Measurements from ENCODE around the gene NPAS1.
A peak's percentile ranks its signal among the peaks of the same experiment; 100 is the strongest.

Gene NPAS1

DNA sequence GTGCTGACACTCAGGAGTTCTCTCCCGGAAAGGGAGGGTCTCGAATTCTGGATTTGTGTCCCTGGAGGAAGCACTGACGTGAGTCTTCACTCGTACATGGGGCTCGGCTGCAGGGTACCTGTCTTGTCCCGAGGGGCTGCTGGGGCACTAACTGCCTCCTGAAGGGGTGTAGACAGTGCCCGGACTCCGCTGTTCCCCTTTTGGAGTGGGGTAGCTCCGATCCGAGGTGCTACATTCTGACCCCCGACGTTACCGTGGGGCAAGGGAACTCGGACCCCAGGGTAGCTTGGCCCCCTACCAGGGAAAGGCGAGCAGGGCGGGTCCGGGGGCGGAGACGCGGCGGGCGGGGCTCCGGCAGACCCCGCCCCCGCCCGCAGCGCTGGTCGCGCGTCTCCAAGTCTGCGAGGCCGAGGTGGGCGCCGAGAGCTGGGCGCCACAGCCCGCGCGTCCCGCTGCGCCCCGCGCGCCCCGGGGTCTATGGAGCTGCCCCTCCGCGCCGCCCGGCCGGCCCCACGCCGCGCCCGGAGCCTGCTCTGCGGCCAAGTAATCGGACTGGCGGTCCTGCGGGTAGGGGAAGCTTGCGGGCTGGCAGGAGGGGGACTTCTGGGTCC is at the start of gene NPAS1:
Gene NPAS1 (plus strand): TSS at position 407 of the 611 bp plus-strand sequence. CDS start 1,211 bp downstream, outside the sequence.
- DNase-seq (ENCODE audit: low spot score): peak; percentile 86

DNA sequence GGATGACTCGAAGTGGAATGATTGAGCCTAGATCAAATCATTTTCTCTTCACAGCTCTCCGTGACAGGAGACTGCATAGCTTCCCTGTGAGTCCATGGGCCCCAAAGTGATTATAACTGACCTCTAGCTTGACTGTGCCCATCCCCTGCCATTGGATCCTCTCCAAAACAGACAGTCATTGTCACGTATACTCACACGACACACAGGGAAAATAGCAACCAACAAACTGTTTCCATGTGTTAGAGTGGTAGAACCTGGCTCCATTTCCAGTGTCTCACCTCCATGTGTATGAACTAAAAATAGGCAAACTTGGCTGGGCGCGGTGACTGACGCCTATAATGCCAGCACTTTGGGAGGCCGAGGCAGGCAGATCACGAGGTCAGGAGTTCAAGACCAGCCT is 48.8 kb upstream of the NPAS1 start:
- no peak for DNase-seq (ENCODE audit: low spot score)

DNA sequence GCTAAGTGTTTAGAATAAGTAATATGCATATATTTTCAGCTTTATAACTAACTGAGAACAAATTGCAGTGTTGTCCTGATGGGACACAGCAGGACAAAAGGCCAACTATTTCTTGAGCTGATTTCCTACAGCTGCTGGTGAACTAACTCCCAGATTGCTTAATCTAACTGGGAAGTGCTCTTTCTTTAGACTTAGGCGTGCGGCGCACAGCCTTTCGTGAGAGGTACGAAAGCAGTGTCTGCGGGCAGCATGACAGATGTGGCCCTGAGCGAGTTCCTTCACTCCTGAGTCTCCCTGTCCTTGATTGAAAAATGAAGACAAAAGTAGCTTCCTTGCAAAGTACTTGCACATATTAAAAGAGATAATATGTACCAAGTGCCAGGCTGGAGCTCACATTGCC is 47.3 kb upstream of the NPAS1 start:
- DNase-seq (ENCODE audit: low spot score): no peak

DNA sequence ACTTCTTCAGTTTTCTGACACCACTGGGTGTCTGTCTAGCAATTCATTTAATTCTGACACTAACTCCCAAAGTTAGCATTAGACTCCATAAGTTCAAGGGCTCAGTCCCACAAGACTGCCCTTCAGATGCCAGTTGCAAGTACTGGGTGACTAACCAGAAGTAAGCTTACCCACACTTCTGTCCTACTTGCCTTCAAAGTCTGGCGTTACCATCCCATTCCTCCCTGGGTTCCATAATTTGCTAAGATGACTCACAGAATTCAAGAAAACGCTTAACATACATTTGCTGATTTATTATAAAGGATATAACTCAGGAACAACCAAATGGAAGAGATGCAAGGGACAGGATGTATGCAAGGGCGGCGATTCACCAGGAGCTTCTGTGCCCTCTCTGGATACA is 45.5 kb upstream of the NPAS1 start:
- no peak for DNase-seq (ENCODE audit: low spot score)

DNA sequence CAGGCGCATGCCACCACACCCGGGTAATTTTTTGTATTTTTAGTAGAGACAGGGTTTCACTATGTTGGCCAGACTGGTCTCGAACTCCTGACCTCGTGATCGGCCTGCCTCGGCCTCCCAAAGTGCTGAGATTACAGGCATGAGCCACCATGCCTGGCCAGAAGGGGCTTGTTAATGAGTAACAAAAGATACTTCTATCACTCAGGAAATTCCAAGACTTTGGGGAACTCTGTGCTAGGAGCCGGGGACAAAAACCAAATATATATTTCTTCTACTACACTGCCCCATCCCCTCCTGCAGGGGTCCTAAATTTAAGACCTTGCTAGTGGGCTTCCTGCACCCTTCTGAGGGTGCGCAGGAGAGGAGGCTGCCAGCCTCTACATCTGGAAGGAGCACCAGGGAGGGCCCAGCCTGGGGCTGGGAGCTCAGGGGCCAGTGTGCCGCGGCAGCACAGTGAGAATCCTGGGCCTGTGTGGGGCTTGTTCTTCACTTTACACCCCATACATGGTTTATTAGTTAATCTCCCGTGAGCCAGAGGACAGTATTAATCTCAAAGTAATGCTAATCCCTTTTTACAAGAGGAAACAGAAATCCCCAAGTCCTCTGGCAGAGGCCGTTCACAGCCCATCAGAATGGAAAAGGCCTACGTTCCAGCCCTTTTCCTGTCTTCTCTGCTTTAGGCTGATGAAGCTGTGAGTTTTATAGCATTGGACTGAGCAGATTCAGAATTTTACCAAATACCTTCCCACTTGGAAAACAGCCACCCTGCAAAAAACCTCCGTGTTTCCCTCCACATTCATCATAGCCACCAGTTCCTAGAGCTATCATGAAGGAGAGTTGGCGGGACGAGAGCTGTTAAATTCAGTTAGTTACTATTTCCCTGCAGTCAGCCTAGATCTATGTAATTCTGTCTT is 44.4 kb upstream of the NPAS1 start:
- no peak for DNase-seq (ENCODE audit: low spot score)

DNA sequence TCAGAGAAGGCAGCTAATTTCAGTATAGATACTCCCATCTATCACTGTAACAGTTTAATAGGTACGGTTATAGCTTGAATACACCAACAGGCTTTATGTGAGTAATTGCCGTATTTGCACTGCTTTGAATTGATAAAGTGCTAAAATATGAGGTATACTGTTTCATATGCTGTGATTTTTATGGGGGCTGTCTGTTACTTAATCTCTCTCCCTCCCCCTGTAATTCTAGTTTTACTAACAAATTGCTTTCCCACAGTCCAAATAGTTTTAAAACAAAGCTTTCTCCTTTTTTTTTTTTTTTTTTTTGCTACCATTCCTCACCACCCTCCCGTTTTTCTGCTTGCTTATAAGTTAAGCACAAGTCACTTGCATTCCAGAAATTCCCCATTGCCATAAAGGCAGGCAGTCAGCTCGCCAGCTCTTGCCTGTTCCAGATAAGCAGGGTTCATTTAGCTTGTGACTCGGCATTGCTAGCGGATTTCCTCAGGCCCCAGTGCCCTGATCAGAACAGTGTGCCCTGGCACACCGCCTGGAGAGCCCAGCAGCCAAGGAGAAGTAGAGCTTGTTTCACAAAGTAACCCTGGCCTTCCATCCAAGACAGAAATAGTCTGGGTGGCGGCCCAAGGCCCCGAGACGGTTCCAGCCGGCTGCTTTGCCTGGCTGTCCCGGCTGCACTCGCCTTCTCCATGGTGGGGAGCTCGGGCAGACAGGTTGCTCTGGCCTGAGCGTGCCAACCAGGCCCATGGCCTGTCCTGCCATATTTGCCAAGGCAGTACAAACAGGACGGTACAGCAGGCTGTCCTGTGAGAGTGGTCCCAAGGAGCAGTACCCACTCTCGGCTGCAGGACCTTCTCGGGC is 43.5 kb upstream of the NPAS1 start:
- DNase-seq (ENCODE audit: low spot score): peak; percentile 69

DNA sequence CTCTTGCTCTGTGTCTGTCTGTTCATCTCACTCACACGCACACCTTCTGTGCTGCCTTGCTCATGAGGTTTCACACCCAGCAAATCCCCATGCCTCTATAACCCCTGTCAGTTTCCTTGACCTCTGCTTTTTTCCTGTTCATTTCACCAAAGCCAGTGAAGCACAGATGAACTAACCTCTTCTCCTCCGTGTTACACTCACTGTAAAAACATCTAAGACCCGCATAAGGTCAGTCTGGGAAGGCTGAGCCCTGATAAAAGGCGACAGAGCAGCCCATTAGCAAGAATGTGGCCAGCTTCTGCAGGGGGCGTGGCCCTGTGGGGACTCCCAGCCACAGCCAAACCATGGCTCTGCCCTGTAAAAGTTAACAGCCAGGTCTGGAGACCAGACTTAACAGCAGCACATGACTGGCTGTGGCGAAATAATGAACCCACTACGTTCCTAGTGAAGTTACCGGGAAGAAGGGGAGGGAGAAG is 42.8 kb upstream of the NPAS1 start:
- DNase-seq (ENCODE audit: low spot score): peak; percentile 65

GRCh38 chr19:46977548-46977947 is 42.1 kb upstream of the NPAS1 start:
- no peak for DNase-seq (ENCODE audit: low spot score)

DNA sequence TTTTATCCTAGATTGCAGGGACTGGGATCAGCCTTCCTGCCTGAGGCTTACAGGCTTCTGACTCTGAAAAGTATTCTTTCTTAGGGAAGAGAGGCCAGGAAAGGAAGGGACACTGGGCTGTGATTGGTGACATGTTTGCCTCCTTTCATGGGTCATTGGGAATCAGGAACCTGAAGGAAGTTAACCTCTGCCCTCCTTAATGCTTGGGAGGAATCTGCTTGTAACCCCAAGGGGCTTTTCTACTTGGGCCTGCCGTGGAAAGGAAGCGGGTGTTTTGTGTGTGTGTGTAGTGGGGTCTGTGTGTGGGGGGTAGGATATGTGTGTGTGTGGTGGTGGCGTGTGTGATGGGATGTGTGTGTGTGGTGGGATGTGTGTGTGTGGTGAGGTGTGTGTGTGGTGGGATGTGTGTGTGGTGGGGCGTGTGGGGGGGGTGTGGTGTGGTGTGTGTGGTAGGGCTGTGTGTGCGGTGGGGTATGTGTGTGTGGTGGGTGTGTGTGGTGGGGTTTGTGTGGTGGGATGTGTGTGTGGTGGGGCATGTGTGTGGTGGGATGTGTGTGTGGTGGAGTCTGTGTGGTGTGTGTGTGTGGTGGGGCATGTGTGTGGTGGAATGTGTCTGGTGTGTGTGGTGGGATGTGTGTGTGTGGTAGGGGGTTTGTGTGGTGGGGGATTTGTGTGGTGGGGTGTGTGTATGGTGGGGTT is 41.3 kb upstream of the NPAS1 start:
- no peak for DNase-seq (ENCODE audit: low spot score)

GRCh38 chr19:46979126-46980105 is 40.2 kb upstream of the NPAS1 start:
- DNase-seq (ENCODE audit: low spot score): no peak

- no peak for DNase-seq (ENCODE audit: low spot score)
Measured at GRCh38 chr19:46980761-46981160, 38.9 kb upstream of the NPAS1 start.

DNA sequence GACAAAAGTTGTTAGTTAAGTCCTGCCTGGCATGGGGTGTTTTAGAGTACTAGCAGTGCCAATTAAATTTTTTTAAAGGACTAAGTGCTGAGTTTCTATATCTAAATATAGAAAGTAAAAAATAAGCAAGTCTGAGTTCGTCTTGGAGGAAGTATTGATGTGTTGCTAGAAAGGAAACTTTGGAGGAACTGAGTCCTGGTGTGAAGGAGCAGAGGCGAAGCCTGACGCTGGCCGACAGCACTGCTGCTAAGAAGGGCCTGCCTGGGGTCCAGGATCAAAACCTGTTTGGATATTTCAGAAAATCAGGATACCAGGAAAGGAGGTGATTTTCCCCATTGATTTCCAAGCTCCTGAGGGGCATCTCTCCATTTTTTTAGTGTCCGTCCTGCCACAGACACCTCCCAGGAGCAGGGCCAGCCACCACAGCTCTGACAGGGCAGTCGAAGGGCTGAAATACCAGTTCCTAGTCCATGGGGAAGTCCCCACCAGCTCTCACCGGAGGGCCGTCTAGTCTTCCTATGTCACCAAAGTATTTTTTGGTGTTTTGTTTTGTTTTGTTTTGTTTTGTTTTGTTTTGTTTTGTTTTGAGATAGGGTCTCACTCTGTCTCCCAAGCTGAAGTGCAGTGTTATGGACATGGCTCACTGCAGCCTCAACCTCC is 38.2 kb upstream of the NPAS1 start:
- no peak for DNase-seq (ENCODE audit: low spot score)

- no peak for DNase-seq (ENCODE audit: low spot score)
Measured at GRCh38 chr19:46983097-46983496, 36.5 kb upstream of the NPAS1 start.

DNA sequence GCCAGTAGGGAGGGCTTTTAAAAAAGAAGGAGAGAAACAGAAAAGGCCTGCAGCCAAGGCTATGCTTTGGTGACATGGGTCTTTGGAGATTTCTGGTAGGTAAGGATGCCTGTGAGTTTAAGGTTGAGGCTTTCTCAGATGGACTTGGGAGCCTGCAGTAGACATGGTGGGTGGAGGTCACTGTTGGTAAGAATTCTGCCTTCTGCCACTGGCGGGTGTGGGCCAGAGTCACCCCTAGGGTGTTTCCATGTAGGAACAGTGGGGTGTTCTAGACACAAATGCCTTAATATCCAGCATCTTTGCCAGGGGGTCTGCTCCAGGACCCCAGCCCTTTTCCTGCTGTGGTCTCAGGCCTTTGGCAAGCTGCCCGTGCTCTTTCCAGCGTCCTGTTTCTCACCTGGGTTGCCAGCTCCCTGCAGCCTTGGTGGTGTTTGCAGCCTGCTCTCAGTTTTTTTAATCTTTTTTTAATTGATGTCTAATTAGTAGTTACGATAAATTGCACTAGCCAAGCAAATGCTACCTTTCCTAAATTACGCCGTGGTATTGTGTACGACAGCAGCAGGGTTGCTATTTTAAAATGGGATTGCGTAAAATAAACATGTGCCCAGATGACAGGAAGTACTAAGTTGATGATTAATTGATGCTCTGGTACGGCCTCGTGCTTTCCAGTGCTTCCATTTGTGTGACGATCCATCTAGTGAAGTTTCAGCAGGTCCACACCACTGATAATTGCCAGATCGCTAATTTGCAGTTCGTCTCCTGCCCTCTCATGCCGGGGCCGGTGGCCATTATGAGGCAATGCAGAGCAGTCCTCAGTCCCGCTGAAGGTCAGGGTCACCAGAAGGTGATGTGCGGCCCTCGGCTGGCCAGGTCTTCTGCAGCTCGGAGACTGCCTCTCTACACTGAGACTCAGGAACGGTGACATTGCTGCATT is 35.3 kb upstream of the NPAS1 start:
- DNase-seq (ENCODE audit: low spot score): no peak

- no peak for DNase-seq (ENCODE audit: low spot score)
Measured at GRCh38 chr19:46985542-46986415, 33.9 kb upstream of the NPAS1 start.

GRCh38 chr19:46988614-46989230 is 30.9 kb upstream of the NPAS1 start:
- no peak for DNase-seq (ENCODE audit: low spot score)

GRCh38 chr19:46990991-46991676 is 28.5 kb upstream of the NPAS1 start:
- peak; percentile 86 for DNase-seq (ENCODE audit: low spot score)

Data from iPS-NIHi11 (cell line).